HepG2 (cell line): ENCODE results near the gene SMAD3. TPM values are rescaled to one million over a fixed set of nuclear protein-coding genes. Genes with fewer than 3 reads are reported as not detected.

Experiments used
- ATAD3A ChIP-seq: sonication (generic); formaldehyde crosslinking; IDR thresholded peaks from 2 replicates; pipeline ENCODE4 v1.4.0; 2020; ENCODE audit warnings: missing genetic modification reagents
- CHCHD3 ChIP-seq: sonication (generic); formaldehyde crosslinking; IDR thresholded peaks from 2 replicates; pipeline ENCODE4 v1.8.0; 2022; ENCODE audit warnings: mild to moderate bottlenecking, missing genetic modification reagents, moderate library complexity
- DRAP1 ChIP-seq: IDR thresholded peaks from 2 replicates; pipeline ENCODE4 v1.6.1; 2016; ENCODE audit warnings: missing genetic modification reagents, missing compliant biosample characterization
- KAT8 ChIP-seq: IDR thresholded peaks from 2 replicates; pipeline ENCODE4 v1.6.1; 2016; ENCODE audit warnings: missing genetic modification reagents, missing compliant biosample characterization
- MYC ChIP-seq: sonication (generic); formaldehyde crosslinking; IDR thresholded peaks from 2 replicates; pipeline ENCODE4 v1.9.0; 2021; ENCODE audit warnings: missing genetic modification reagents, borderline replicate concordance
- NCOA2 ChIP-seq: sonication (generic); formaldehyde crosslinking; IDR thresholded peaks from 2 replicates; pipeline ENCODE4 v1.8.0; 2022; ENCODE audit warnings: inconsistent platforms
- PLSCR1 ChIP-seq: sonication (generic); formaldehyde crosslinking; IDR thresholded peaks from 2 replicates; pipeline ENCODE4 v1.5.0; 2020; ENCODE audit warnings: missing genetic modification reagents, mild to moderate bottlenecking, borderline replicate concordance
- RCOR2 ChIP-seq: IDR thresholded peaks from 2 replicates; pipeline ENCODE4 v1.6.1; 2016; ENCODE audit warnings: missing biosample characterization, missing genetic modification reagents
- SMC3 ChIP-seq: IDR thresholded peaks from 2 replicates; pipeline ENCODE4 v1.6.1; 2011; ENCODE audit warnings: low read length, improper control_type of control experiment
- ZBTB20 ChIP-seq: sonication (generic); formaldehyde crosslinking; IDR thresholded peaks from 2 replicates; pipeline ENCODE4 v1.8.1; 2023; ENCODE audit warnings: missing genetic modification reagents, low read depth, mild to moderate bottlenecking, borderline replicate concordance
- ZNF407 ChIP-seq: sonication (generic); formaldehyde crosslinking; IDR thresholded peaks from one replicate; pipeline ENCODE4 v1.5.1; 2020; ENCODE audit warnings: mild to moderate bottlenecking, missing genetic modification reagents; ENCODE audit errors: not compliant biosample characterization
- ZNF414 ChIP-seq: sonication (generic); formaldehyde crosslinking; IDR thresholded peaks from 2 replicates; pipeline ENCODE4 v1.5.0; 2020; ENCODE audit warnings: missing genetic modification reagents
- ZNF687 ChIP-seq: sonication (generic); formaldehyde crosslinking; IDR thresholded peaks from 2 replicates; pipeline ENCODE4 v1.5.1; 2020; ENCODE audit warnings: mild to moderate bottlenecking, missing genetic modification reagents, moderate library complexity
- polyA plus RNA-seq, 8 experiments: library from polyadenylated mRNA; depleted of rRNA in 3 of 8; stranded (reverse) in 7 of 8; unstranded in 1 of 8; fragments of >200 nt; fragmentation: Illumina TruSeq in 4 of 8; extraction: Trizol in 4 of 8; gene quantifications; 2 replicates each; pipeline versions ENCODE4 v1.2.1 to v1.2.3, GENCODE V29; 2011 to 2016; ENCODE audit warnings: low read depth in 4 of 8, missing spikeins in 1 of 8, mixed read lengths in 1 of 8; ENCODE audit not compliant: insufficient read depth in 1 of 8
- total RNA-seq, 5 experiments: library from RNA; depleted of rRNA; stranded (reverse); fragments of >200 nt; fragmentation: Illumina TruSeq; extraction: Trizol; gene quantifications; 2 replicates each; pipeline ENCODE4 v1.2.3, GENCODE V29; 2016; ENCODE audit warnings: low read depth in 1 of 5

Gene SMAD3
- total and polyA plus RNA-seq, 2 of the 13 experiments (the other 11 are each of a cell fraction or from before 2014, with no cell fraction given), result 8.6 to 56.3 TPM

GRCh38 chr15:67183443-67184169 lies 118.2 kb downstream of the SMAD3 start (continued):
- TF ChIP-seq ZNF407 (CRISPR knock-in tag) (no peak), MYC (CRISPR knock-in tag) (peak; percentile 76; the same call in 1 of the 2 replicates), NCOA2 (CRISPR knock-in tag) (0 out of 2 replicates have a peak, but pooled peaks have one; percentile 9), ZBTB20 (CRISPR knock-in tag) (no peak), RCOR2 (CRISPR knock-in tag) (peak; percentile 55; the same call in 1 of the 2 replicates), PLSCR1 (CRISPR knock-in tag) (no peak), CHCHD3 (CRISPR knock-in tag) (no peak), KAT8 (CRISPR knock-in tag) (no peak), ZNF414 (CRISPR knock-in tag) (no peak), ATAD3A (CRISPR knock-in tag) (no peak), ZNF687 (CRISPR knock-in tag) (peak; percentile 46; the same call in 1 of the 2 replicates), DRAP1 (no peak), SMC3 (no peak)
